Gastroesophageal sphincter (tissue), 3 donors: ENCODE measurements around the gene FUT2.

ENCODE experiments used
- POLR2A ChIP-seq, 2 donors: fragments of 450-650 bp; IDR thresholded peaks; one replicate each; pipeline ENCODE4 v1.6.1; 2017; ENCODE audit warnings: antibody characterized with exemption in 2 of 2, mild to moderate bottlenecking in 2 of 2, moderate library complexity in 1 of 2
- TF ChIP-seq, protein P1 (sequence below), 4 experiments: fragments of 200-600 bp in 2 of 4; fragments of 450-650 bp in 2 of 4; sonication (generic) in 1 of 4; IDR thresholded peaks; one replicate each; pipeline ENCODE4 v1.5.1; 2017 to 2019; ENCODE audit warnings: antibody characterized with exemption in 4 of 4, mild to moderate bottlenecking in 2 of 4, moderate library complexity in 2 of 4

- TF ChIP-seq, protein P1, sequence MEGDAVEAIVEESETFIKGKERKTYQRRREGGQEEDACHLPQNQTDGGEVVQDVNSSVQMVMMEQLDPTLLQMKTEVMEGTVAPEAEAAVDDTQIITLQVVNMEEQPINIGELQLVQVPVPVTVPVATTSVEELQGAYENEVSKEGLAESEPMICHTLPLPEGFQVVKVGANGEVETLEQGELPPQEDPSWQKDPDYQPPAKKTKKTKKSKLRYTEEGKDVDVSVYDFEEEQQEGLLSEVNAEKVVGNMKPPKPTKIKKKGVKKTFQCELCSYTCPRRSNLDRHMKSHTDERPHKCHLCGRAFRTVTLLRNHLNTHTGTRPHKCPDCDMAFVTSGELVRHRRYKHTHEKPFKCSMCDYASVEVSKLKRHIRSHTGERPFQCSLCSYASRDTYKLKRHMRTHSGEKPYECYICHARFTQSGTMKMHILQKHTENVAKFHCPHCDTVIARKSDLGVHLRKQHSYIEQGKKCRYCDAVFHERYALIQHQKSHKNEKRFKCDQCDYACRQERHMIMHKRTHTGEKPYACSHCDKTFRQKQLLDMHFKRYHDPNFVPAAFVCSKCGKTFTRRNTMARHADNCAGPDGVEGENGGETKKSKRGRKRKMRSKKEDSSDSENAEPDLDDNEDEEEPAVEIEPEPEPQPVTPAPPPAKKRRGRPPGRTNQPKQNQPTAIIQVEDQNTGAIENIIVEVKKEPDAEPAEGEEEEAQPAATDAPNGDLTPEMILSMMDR (IDR thresholded peaks at IDR 0.05) = no peak
- no peak for TF ChIP-seq POLR2A (IDR thresholded peaks at IDR 0.05)
Observed at GRCh38 chr19:48656840-48657474, 38.8 kb upstream of the FUT2 start.
